IgD-negative memory B cell (primary cell): Measurements from ENCODE around the gene FRRS1L. TPM values are rescaled to one million over a fixed set of nuclear protein-coding genes. Genes with fewer than 3 reads are reported as not detected.

ENCODE experiments used
- H3K27ac Mint-ChIP-seq, 3 donors: one replicate each; pipeline ENCODE4 v1.8.0; 2020 to 2022; ENCODE audit warnings: mild to moderate bottlenecking in 3 of 3, mixed read lengths in 3 of 3, moderate library complexity in 1 of 3
- H3K27me3 Mint-ChIP-seq: one replicate; pipeline ENCODE4 v1.8.0; 2021; ENCODE audit warnings: mixed read lengths
- H3K36me3 Mint-ChIP-seq: one replicate; pipeline ENCODE4 v1.8.0; 2020; ENCODE audit warnings: mild to moderate bottlenecking, mixed read lengths
- H3K4me1 Mint-ChIP-seq, 3 donors: one replicate each; pipeline ENCODE4 v1.8.0; 2020 to 2022; ENCODE audit warnings: mixed read lengths in 3 of 3, mild to moderate bottlenecking in 1 of 3
- H3K4me3 Mint-ChIP-seq, 4 donors: one replicate each; pipeline ENCODE4 v1.8.0; 2020 to 2022; ENCODE audit warnings: mild to moderate bottlenecking in 4 of 4, mixed read lengths in 4 of 4, moderate library complexity in 3 of 4
- H3K9me3 Mint-ChIP-seq, 3 donors: one replicate each; pipeline ENCODE4 v1.8.0; 2020 to 2021; ENCODE audit warnings: mixed read lengths in 3 of 3, mild to moderate bottlenecking in 1 of 3
- polyA plus RNA-seq: library from polyadenylated mRNA; unstranded; fragments of 300-500 nt; fragmentation: Illumina TruSeq; gene quantifications from one replicate; pipeline ENCODE4 v1.2.3, GENCODE V29; 2021

Gene FRRS1L
- polyA plus RNA-seq, 1 donor from 2014 or later, result not detected

- H3K4me3 Mint-ChIP-seq, result no peak overlapping the region
- no peaks in the 10 kb centered on the region for H3K36me3 Mint-ChIP-seq
- no peak overlapping the region for H3K27ac Mint-ChIP-seq
- peaks cover 0 to 4% (median 0%) of the 10 kb centered on the region in 3 donors for H3K9me3 Mint-ChIP-seq
- H3K27me3 Mint-ChIP-seq, result peaks cover 3% of the 10 kb centered on the region
- no peaks in the 10 kb centered on the region for H3K4me1 Mint-ChIP-seq
These were observed 19.9 kb upstream of the FRRS1L start for GRCh38 chr9:109186857-109187520.

- H3K27me3 Mint-ChIP-seq, result peaks cover 7% of the 10 kb centered on the region
- H3K4me3 Mint-ChIP-seq, result no peak overlapping the region
- H3K27ac Mint-ChIP-seq, result no peak overlapping the region
- H3K36me3 Mint-ChIP-seq, result no peaks in the 10 kb centered on the region
- no peaks in the 10 kb centered on the region for H3K9me3 Mint-ChIP-seq
- H3K4me1 Mint-ChIP-seq, result no peaks in the 10 kb centered on the region
These were observed 16.1 kb upstream of the FRRS1L start for GRCh38 chr9:109182940-109183798.

GRCh38 chr9:109182550-109182939 lies 15.5 kb upstream of the FRRS1L start:
- H3K9me3 Mint-ChIP-seq, result no peaks in the 10 kb centered on the region
- H3K4me1 Mint-ChIP-seq, result no peaks in the 10 kb centered on the region
- H3K27ac Mint-ChIP-seq, result no peak overlapping the region
- H3K27me3 Mint-ChIP-seq, result peaks cover 8% of the 10 kb centered on the region
- H3K36me3 Mint-ChIP-seq, result no peaks in the 10 kb centered on the region
- no peak overlapping the region for H3K4me3 Mint-ChIP-seq

GRCh38 chr9:109181284-109181683 lies 14.2 kb upstream of the FRRS1L start:
- Mint-ChIP-seq H3K36me3 (no peaks in the 10 kb centered on the region), H3K27ac (no peak overlapping the region)

GRCh38 chr9:109179801-109180523 lies 12.9 kb upstream of the FRRS1L start:
- Mint-ChIP-seq H3K4me1 (no peaks in the 10 kb centered on the region), H3K4me3 (no peak overlapping the region), H3K27ac (no peak overlapping the region), H3K27me3 (peaks cover 8% of the 10 kb centered on the region), H3K36me3 (no peaks in the 10 kb centered on the region), H3K9me3 (no peaks in the 10 kb centered on the region)

More at GRCh38 chr9:109181284-109181683, 14.2 kb upstream of the FRRS1L start:
- peaks cover 8% of the 10 kb centered on the region for H3K27me3 Mint-ChIP-seq
- H3K4me3 Mint-ChIP-seq, result no peak overlapping the region
- no peaks in the 10 kb centered on the region for H3K4me1 Mint-ChIP-seq
- no peaks in the 10 kb centered on the region for H3K9me3 Mint-ChIP-seq

- Mint-ChIP-seq H3K27me3 (peaks cover 9% of the 10 kb centered on the region), H3K36me3 (no peaks in the 10 kb centered on the region), H3K4me1 (no peaks in the 10 kb centered on the region), H3K9me3 (no peaks in the 10 kb centered on the region), H3K27ac (no peak overlapping the region), H3K4me3 (no peak overlapping the region)
These were observed 9.9 kb upstream of the FRRS1L start for GRCh38 chr9:109176963-109177362.

- H3K9me3 Mint-ChIP-seq, result no peaks in the 10 kb centered on the region
- no peak overlapping the region for H3K4me3 Mint-ChIP-seq
- H3K27ac Mint-ChIP-seq, result no peak overlapping the region
- H3K4me1 Mint-ChIP-seq, result no peaks in the 10 kb centered on the region
- no peaks in the 10 kb centered on the region for H3K36me3 Mint-ChIP-seq
- H3K27me3 Mint-ChIP-seq, result peaks cover 7% of the 10 kb centered on the region
These were observed 9.3 kb upstream of the FRRS1L start for GRCh38 chr9:109176386-109176785.

GRCh38 chr9:109172935-109173334 lies 5.9 kb upstream of the FRRS1L start:
- H3K27me3 Mint-ChIP-seq, result peaks cover 17% of the 10 kb centered on the region
- H3K36me3 Mint-ChIP-seq, result no peaks in the 10 kb centered on the region
- no peak overlapping the region for H3K4me3 Mint-ChIP-seq
- H3K4me1 Mint-ChIP-seq, result no peaks in the 10 kb centered on the region
- H3K9me3 Mint-ChIP-seq, result no peaks in the 10 kb centered on the region
- no peak overlapping the region for H3K27ac Mint-ChIP-seq

- no peak overlapping the region for H3K27ac Mint-ChIP-seq
- no peak overlapping the region for H3K4me3 Mint-ChIP-seq
- no peaks in the 10 kb centered on the region for H3K9me3 Mint-ChIP-seq
- H3K36me3 Mint-ChIP-seq, result no peaks in the 10 kb centered on the region
- H3K4me1 Mint-ChIP-seq, result peaks cover 0 to 1% (median 0%) of the 10 kb centered on the region in 3 donors
- peaks cover 22% of the 10 kb centered on the region for H3K27me3 Mint-ChIP-seq
These were observed 4.9 kb upstream of the FRRS1L start for GRCh38 chr9:109171926-109172325.

GRCh38 chr9:109168170-109168569 lies 1.1 kb upstream of the FRRS1L start:
- peaks cover 0 to 10% (median 0%) of the 10 kb centered on the region in 3 donors for H3K9me3 Mint-ChIP-seq
- H3K27ac Mint-ChIP-seq, result no peak overlapping the region
- H3K36me3 Mint-ChIP-seq, result no peaks in the 10 kb centered on the region
- peaks cover 28% of the 10 kb centered on the region for H3K27me3 Mint-ChIP-seq
- peaks cover 3 to 9% (median 5%) of the 10 kb centered on the region in 3 donors for H3K4me1 Mint-ChIP-seq
- H3K4me3 Mint-ChIP-seq, result no peak overlapping the region

GRCh38 chr9:109167716-109168115 lies 667 bp upstream of the FRRS1L start:
- H3K9me3 Mint-ChIP-seq, result peaks cover 0 to 10% (median 0%) of the 10 kb centered on the region in 3 donors
- peaks cover 3 to 9% (median 5%) of the 10 kb centered on the region in 3 donors for H3K4me1 Mint-ChIP-seq
- no peaks in the 10 kb centered on the region for H3K36me3 Mint-ChIP-seq
- H3K4me3 Mint-ChIP-seq, result no peak overlapping the region
- H3K27ac Mint-ChIP-seq, result no peak overlapping the region
- peaks cover 28% of the 10 kb centered on the region for H3K27me3 Mint-ChIP-seq

GRCh38 chr9:109166171-109166770 lies 778 bp downstream of the FRRS1L start:
- Mint-ChIP-seq H3K36me3 (no peaks in the 10 kb centered on the region), H3K27ac (no peak overlapping the region), H3K27me3 (peaks cover 26% of the 10 kb centered on the region), H3K4me3 (no peak overlapping the region), H3K4me1 (peaks cover 3 to 9% (median 5%) of the 10 kb centered on the region in 3 donors), H3K9me3 (peaks cover 0 to 10% (median 0%) of the 10 kb centered on the region in 3 donors)

GRCh38 chr9:109164042-109164441 lies 3.0 kb downstream of the FRRS1L start:
- Mint-ChIP-seq H3K27me3 (peaks cover 25% of the 10 kb centered on the region), H3K4me1 (peaks cover 3 to 9% (median 5%) of the 10 kb centered on the region in 3 donors), H3K4me3 (no peak overlapping the region), H3K27ac (no peak overlapping the region), H3K36me3 (no peaks in the 10 kb centered on the region), H3K9me3 (peaks cover 0 to 10% (median 0%) of the 10 kb centered on the region in 3 donors)

- H3K9me3 Mint-ChIP-seq, result peaks cover 0 to 10% (median 0%) of the 10 kb centered on the region in 3 donors
- peaks cover 19% of the 10 kb centered on the region for H3K27me3 Mint-ChIP-seq
- H3K36me3 Mint-ChIP-seq, result no peaks in the 10 kb centered on the region
These were observed 3.9 kb downstream of the FRRS1L start for GRCh38 chr9:109163194-109163593.

GRCh38 chr9:109162677-109163076 lies 4.4 kb downstream of the FRRS1L start:
- Mint-ChIP-seq H3K4me3 (no peak overlapping the region), H3K27ac (no peak overlapping the region), H3K27me3 (peaks cover 17% of the 10 kb centered on the region)

More at GRCh38 chr9:109163194-109163593, 3.9 kb downstream of the FRRS1L start:
- Mint-ChIP-seq H3K4me1 (peaks cover 3 to 9% (median 5%) of the 10 kb centered on the region in 3 donors), H3K27ac (no peak overlapping the region), H3K4me3 (no peak overlapping the region)

More at GRCh38 chr9:109162677-109163076, 4.4 kb downstream of the FRRS1L start:
- H3K36me3 Mint-ChIP-seq, result no peaks in the 10 kb centered on the region
- H3K4me1 Mint-ChIP-seq, result peaks cover 3 to 9% (median 5%) of the 10 kb centered on the region in 3 donors
- H3K9me3 Mint-ChIP-seq, result peaks cover 0 to 10% (median 0%) of the 10 kb centered on the region in 3 donors
